ENCODE measurements around the gene NAV2.

The NAV2 gene

GRCh38 chr11:20160425-20161229 is 448.0 kb downstream of the NAV2 start, which contains the start of gene DBX1:
Gene DBX1 (minus strand): TSS chr11:20160475. CDS start chr11:20160324, 151 bp downstream.
- H3K27ac ChIP-seq = no peak within 1 kb of the TSS
- no peak for TF ChIP-seq CTCF (IDR thresholded peaks at IDR 0.05)
- no peaks in the 10 kb centered on the region for H3K36me3 ChIP-seq
- peaks cover 0 to 3% (median 0%) of the 10 kb centered on the region in 3 donors for H3K9me3 ChIP-seq
- peaks cover 16 to 99% of the 10 kb centered on the region in 2 donors for H3K27me3 ChIP-seq
- peaks cover 0 to 40% (median 30%) of the 10 kb centered on the region in 4 donors for H3K4me1 ChIP-seq
- no peak for DNase-seq
- H3K4me3 ChIP-seq = no peak within 1 kb of the TSS
- intact Hi-C loops (cut with DNase I; ENCODE audit: low total_unique reads) = no loop called here

- H3K27ac ChIP-seq = no peak overlapping the region
- peaks cover 15 to 99% of the 10 kb centered on the region in 2 donors for H3K27me3 ChIP-seq
- no peak for TF ChIP-seq CTCF (IDR thresholded peaks at IDR 0.05)
- peaks cover 0 to 35% (median 26%) of the 10 kb centered on the region in 4 donors for H3K4me1 ChIP-seq
- H3K9me3 ChIP-seq = peaks cover 0 to 3% (median 0%) of the 10 kb centered on the region in 3 donors
- DNase-seq = no peak
- no peak overlapping the region for H3K4me3 ChIP-seq
- intact Hi-C loops (cut with DNase I; ENCODE audit: low total_unique reads) = no loop called here
- H3K36me3 ChIP-seq = no peaks in the 10 kb centered on the region
These were observed 448.7 kb downstream of the NAV2 start for GRCh38 chr11:20161230-20161918.

DNA sequence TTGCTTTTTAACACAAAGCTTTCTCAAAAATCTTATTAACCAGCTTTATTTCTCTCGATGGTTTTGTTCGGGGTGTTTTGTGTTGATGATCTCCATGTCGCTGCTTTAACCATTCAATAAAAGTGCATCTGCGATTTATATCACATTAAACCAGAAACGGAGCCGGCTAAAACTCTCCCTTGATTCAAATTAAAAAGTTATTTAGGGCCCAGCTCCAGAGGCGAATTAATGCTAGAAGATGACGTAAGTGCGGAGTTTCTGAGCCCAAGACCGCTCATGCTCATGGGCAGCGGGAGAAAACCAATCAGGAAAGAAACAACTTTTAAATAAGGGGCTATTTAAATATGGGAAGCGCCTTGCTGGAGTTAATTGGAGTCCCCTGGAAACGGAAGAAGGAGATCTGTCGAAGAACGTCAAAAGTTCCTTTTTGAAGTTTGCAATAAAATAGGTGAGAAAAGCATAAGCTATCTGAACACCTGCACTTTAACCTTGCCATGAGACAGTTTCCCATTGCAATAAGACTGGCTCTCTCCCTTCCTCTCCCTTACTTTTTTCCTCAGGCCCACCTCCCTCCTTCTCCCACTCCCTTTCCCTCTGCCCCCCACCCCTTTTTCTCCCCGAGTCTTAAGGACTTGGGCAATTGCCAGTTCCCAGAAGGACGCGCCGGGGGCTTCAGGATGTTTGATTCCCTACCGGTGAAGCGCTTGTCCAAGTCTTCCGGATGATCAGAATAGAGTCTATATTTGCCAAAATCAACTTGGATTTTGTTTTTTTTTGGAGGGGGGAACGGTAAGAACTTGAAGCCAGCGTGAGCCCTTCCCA is 449.5 kb downstream of the NAV2 start:
- Histone ChIP-seq H3K4me3 (no peak overlapping the region), H3K27me3 (peaks cover 9 to 99% of the 10 kb centered on the region in 2 donors), H3K36me3 (no peaks in the 10 kb centered on the region), H3K4me1 (peaks cover 0 to 27% (median 19%) of the 10 kb centered on the region in 4 donors), H3K9me3 (peaks cover 0 to 3% (median 0%) of the 10 kb centered on the region in 3 donors), H3K27ac (no peak overlapping the region)
- no peak for DNase-seq
- no peak for TF ChIP-seq CTCF (IDR thresholded peaks at IDR 0.05)
- intact Hi-C loops (cut with DNase I; ENCODE audit: low total_unique reads) = no loop called here

- no peak overlapping the region for H3K27ac ChIP-seq
- H3K4me3 ChIP-seq = peak overlapping the region; percentile 21 to 39
- no peak for DNase-seq
- H3K9me3 ChIP-seq = peaks cover 0 to 5% (median 0%) of the 10 kb centered on the region in 3 donors
- intact Hi-C loops (cut with DNase I; ENCODE audit: low total_unique reads) = no loop called here
- peaks cover 9 to 98% of the 10 kb centered on the region in 2 donors for H3K27me3 ChIP-seq
- H3K4me1 ChIP-seq = peaks cover 0 to 23% (median 17%) of the 10 kb centered on the region in 4 donors
- no peak for TF ChIP-seq CTCF (IDR thresholded peaks at IDR 0.05)
- H3K36me3 ChIP-seq = no peaks in the 10 kb centered on the region
These were observed 450.5 kb downstream of the NAV2 start for GRCh38 chr11:20162824-20163782.
